Mesothelial cell of epicardium (in vitro differentiated cells): ENCODE results near the gene COL4A2. TPM values are rescaled to one million over a fixed set of nuclear protein-coding genes. Genes with fewer than 3 reads are reported as not detected.

Source experiments
- DNase-seq, 2 experiments: peaks; one replicate each; pipeline ENCODE4 v3.0.0; 2021; ENCODE audit warnings: low spot score in 2 of 2; ENCODE audit not compliant: unreplicated experiment in 2 of 2
- H3K27ac Mint-ChIP-seq: 2 replicates; pipeline ENCODE4 v1.8.0; 2021; ENCODE audit warnings: mixed read lengths
- H3K27me3 Mint-ChIP-seq: 2 replicates; pipeline ENCODE4 v1.8.0; 2021; ENCODE audit warnings: low read depth, mixed read lengths
- H3K36me3 Mint-ChIP-seq: 2 replicates; pipeline ENCODE4 v1.8.0; 2021; ENCODE audit warnings: mixed read lengths
- H3K4me1 Mint-ChIP-seq: 2 replicates; pipeline ENCODE4 v1.8.0; 2021; ENCODE audit warnings: mixed read lengths
- H3K4me3 Mint-ChIP-seq: 2 replicates; pipeline ENCODE4 v1.8.0; 2021; ENCODE audit warnings: mild to moderate bottlenecking, moderate library complexity, mixed read lengths
- H3K9me3 Mint-ChIP-seq: 2 replicates; pipeline ENCODE4 v1.8.0; 2021; ENCODE audit warnings: mixed read lengths
- CTCF ChIP-seq: fragments of 200-600 bp; sonication (generic); IDR thresholded peaks from one replicate; pipeline ENCODE4 v1.5.0; 2021; ENCODE audit warnings: antibody characterized with exemption; ENCODE audit not compliant: unreplicated experiment
- total RNA-seq: library from RNA; stranded (reverse); gene quantifications from 3 replicates; pipeline ENCODE4 v1.2.1, GENCODE V29; 2021

Gene COL4A2
- total RNA-seq, 1 donor from 2014 or later, result 469 TPM

DNA sequence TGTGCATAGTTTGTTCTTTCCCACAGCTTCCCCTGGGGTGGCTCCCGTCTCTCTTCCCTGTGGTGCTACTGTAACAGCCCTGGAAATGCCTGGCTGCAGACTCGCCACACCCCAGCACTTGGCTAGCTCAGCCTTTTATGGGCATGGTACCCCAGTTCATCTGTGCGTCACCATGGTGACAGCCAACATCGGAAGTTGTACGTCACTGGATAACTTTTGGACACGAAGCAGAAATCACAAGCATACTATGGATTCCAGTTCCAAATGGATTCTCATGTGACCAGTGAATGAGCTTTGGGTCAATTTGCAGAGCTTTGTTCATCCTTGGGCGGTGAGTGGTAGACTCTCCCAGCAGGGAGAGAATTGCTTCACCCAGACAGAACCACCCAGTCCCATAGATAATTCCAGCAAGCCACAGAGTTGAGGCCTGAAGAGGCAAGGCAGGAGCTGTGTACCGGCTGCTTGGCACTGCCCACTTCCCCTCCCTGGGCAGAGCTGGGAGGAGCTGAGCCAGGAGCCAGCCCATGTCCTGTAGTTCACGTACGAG lies 54.4 kb downstream of the COL4A2 start:
- Mint-ChIP-seq H3K27ac (peak overlapping the region; percentile 65), H3K4me1 (peaks cover 22% of the 10 kb centered on the region), H3K9me3 (no peaks in the 10 kb centered on the region), H3K4me3 (no peak overlapping the region), H3K27me3 (no peaks in the 10 kb centered on the region), H3K36me3 (peaks cover 6% of the 10 kb centered on the region)
- DNase-seq, result no peak
- TF ChIP-seq CTCF, result no peak

DNA sequence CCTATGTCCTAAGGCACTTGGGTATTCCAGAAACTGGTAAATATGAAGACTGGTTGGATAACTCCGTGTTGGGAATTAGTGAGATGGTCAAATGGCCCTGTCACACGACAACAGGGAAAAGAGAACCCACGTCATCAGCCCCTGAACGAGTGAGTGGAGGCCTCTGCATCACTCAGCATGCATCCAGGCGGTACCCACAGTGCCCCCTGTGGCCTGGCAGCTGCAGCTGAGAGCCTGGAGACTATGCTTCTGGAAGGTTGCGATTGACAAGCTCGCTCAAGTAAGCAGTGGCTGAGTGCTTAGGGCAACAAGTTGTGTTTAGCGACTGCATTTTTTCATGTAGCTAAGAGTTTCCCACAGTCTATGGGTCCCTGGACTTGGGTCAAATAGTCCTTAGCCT lies 55.9 kb downstream of the COL4A2 start:
- H3K9me3 Mint-ChIP-seq, result no peaks in the 10 kb centered on the region
- no peak overlapping the region for H3K4me3 Mint-ChIP-seq
- peaks cover 6% of the 10 kb centered on the region for H3K36me3 Mint-ChIP-seq
- DNase-seq, result no peak
- H3K27ac Mint-ChIP-seq, result no peak overlapping the region
- H3K27me3 Mint-ChIP-seq, result no peaks in the 10 kb centered on the region
- H3K4me1 Mint-ChIP-seq, result peaks cover 35% of the 10 kb centered on the region
- TF ChIP-seq CTCF, result no peak

- no peak overlapping the region for H3K4me3 Mint-ChIP-seq
- H3K27ac Mint-ChIP-seq, result no peak overlapping the region
- peaks cover 43% of the 10 kb centered on the region for H3K4me1 Mint-ChIP-seq
- H3K27me3 Mint-ChIP-seq, result no peaks in the 10 kb centered on the region
- H3K9me3 Mint-ChIP-seq, result no peaks in the 10 kb centered on the region
- no peak for DNase-seq
- peaks cover 6% of the 10 kb centered on the region for H3K36me3 Mint-ChIP-seq
- TF ChIP-seq CTCF, result no peak
Observed at GRCh38 chr13:110364081-110364480, 57.0 kb downstream of the COL4A2 start.

DNA sequence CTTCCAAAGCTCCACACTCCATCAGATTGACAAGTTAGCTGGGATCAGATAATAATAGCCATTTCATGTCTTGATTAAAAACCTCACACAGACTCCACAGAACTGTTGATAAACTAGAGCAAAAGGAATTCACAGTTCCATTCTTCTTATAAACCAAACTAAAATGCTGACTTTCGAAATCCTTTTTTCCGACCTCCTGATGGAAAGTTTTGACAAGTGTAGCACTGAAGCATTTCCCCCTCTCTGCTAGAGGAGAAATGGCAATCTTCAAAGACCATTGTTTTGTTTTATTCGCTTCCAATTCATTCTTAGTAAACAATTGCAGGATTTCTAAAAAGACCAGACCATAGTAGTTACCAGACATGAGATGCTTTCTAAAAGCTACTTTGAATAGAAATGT lies 58.8 kb downstream of the COL4A2 start:
- no peak for TF ChIP-seq CTCF
- peaks cover 10% of the 10 kb centered on the region for H3K36me3 Mint-ChIP-seq
- H3K27ac Mint-ChIP-seq, result peak overlapping the region; percentile 27
- H3K4me3 Mint-ChIP-seq, result no peak overlapping the region
- DNase-seq, result no peak
- H3K27me3 Mint-ChIP-seq, result no peaks in the 10 kb centered on the region
- peaks cover 39% of the 10 kb centered on the region for H3K4me1 Mint-ChIP-seq
- H3K9me3 Mint-ChIP-seq, result no peaks in the 10 kb centered on the region

GRCh38 chr13:110366733-110367132 lies 59.6 kb downstream of the COL4A2 start:
- Mint-ChIP-seq H3K27ac (peak overlapping the region; percentile 93), H3K27me3 (no peaks in the 10 kb centered on the region), H3K9me3 (no peaks in the 10 kb centered on the region), H3K36me3 (peaks cover 10% of the 10 kb centered on the region), H3K4me1 (peaks cover 45% of the 10 kb centered on the region), H3K4me3 (no peak overlapping the region)
- no peak for TF ChIP-seq CTCF
- no peak for DNase-seq

DNA sequence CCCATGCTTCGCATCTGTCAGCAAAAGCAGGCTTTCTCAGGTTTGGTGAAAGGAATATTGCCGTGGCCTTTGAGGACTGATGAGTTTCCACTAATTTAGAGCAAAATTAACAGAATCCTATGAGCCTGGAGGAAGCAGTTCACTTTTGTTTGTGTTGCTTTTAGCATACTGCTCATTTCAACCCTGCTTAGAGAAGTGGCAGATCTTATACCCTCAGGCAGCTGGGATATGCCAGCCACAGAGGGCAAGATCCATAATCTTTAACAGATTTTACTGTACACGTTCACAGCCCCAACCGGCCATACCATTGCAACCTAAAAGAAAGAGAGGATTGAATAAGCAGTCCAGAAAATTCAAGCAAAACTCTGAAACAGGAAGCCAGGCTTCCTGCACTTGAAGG lies 60.5 kb downstream of the COL4A2 start:
- Mint-ChIP-seq H3K27me3 (no peaks in the 10 kb centered on the region), H3K4me1 (peaks cover 54% of the 10 kb centered on the region), H3K4me3 (no peak overlapping the region), H3K9me3 (no peaks in the 10 kb centered on the region), H3K36me3 (peaks cover 10% of the 10 kb centered on the region), H3K27ac (peak overlapping the region; percentile 93)
- DNase-seq, result no peak
- no peak for TF ChIP-seq CTCF
